ENCODE measurements around the gene CITED1. TPM values are rescaled to one million over a fixed set of nuclear protein-coding genes. Genes with fewer than 3 reads are reported as not detected.

The CITED1 gene
- total and polyA plus RNA-seq, 2 donors (not counting 1 experiment from before 2014, with no cell fraction given), result not detected

DNA sequence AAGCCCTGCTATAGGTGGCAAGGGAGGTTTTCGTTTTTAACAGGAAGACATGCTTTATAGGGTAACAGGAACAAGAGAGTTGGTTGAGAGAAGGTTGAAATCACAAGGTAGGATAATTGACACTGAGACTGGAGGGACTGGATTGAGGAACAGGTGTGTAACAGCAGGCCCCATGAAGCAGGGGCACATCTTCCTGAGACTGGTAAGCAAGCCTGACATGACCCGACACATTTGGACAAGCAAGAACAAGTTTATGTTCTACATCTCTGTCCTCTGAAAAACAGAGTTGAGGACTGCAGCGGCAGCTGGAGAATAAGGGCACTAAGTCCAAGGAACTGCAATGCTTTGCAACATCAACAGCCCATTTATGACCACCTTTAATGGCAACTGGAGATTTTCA, 33.9 kb downstream of the CITED1 start:
- H4K20me1 ChIP-seq (ENCODE audit: control insufficient read depth, insufficient read depth, low read length, poor library complexity, severe bottlenecking), result no peaks in the 10 kb centered on the region

DNA sequence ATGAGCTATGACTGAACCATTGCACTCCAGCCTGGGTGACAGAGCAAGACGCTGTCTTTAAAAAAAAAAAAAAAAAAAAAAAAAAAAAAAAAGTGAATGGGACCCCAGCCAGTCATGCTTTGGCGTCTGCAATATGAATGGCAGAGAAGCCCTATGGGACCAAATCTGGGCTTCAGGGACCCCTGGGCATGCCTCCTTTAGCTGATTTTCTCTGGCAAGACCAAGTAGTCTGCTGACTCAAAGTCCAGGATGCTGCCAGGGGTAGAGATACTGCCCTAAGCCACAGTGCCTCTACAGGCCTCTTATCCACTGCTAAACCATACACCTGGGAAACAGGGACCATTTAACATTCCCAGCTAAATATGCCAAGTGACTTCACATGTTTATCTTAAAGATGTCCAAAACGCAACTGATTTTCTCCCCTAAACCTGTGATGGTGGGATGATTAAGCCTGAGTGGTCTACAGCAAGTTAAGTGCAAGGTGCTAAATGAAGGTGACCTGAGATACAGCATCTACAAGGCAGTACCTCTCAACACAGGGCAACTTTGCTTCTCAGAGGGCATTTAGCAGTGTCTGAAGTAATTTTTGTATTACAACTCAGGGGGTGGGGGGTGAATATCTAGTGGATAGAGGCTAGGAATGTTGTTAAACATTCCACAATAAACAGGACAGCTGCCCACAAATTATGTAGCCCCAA, 34.5 kb downstream of the CITED1 start:
- CTCF ChIA-PET, result no interaction called here

More for the DNA sequence above, 33.9 kb downstream of the CITED1 start:
- ChIA-PET POLR2A (no interaction called here), CTCF (no interaction called here)
- intact Hi-C loops (cut with micrococcal nuclease), result no loop called here
- H3K4me3 Mint-ChIP-seq, result no peak overlapping the region
- TF ChIP-seq, protein P1, sequence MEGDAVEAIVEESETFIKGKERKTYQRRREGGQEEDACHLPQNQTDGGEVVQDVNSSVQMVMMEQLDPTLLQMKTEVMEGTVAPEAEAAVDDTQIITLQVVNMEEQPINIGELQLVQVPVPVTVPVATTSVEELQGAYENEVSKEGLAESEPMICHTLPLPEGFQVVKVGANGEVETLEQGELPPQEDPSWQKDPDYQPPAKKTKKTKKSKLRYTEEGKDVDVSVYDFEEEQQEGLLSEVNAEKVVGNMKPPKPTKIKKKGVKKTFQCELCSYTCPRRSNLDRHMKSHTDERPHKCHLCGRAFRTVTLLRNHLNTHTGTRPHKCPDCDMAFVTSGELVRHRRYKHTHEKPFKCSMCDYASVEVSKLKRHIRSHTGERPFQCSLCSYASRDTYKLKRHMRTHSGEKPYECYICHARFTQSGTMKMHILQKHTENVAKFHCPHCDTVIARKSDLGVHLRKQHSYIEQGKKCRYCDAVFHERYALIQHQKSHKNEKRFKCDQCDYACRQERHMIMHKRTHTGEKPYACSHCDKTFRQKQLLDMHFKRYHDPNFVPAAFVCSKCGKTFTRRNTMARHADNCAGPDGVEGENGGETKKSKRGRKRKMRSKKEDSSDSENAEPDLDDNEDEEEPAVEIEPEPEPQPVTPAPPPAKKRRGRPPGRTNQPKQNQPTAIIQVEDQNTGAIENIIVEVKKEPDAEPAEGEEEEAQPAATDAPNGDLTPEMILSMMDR (IDR thresholded peaks at IDR 0.05), result no peak
- TF ChIP-seq EZH2 (IDR thresholded peaks at IDR 0.05; ENCODE audit: borderline replicate concordance, insufficient read depth, low read depth, low read length, poor library complexity, severe bottlenecking), result no peak
- 43% methylated on average over 1 of the region's 3 CpGs for WGBS (ENCODE audit: insufficient coverage)
- H3K4me1 ChIP-seq (ENCODE audit: control insufficient read depth in 2 of 2, insufficient read depth in 2 of 2, low read length in 2 of 2), result peaks cover 12 to 16% of the 10 kb centered on the region in 2 donors
- peaks cover 0 to 41% of the 10 kb centered on the region in 2 experiments for H3K36me3 ChIP-seq (replicated peaks in 1 of 2; ENCODE audit: control extremely low read depth in 1 of 2, control insufficient read depth in 1 of 2, extremely low read depth in 1 of 2, insufficient read depth in 2 of 2, low read length in 1 of 2)
- no peak overlapping the region for H3K27ac ChIP-seq (ENCODE audit: low read length in 2 of 2)
- H3K9me3 ChIP-seq (ENCODE audit: control extremely low read depth in 1 of 3, control insufficient read depth in 2 of 3, insufficient read depth in 1 of 3, low read length in 2 of 3), result no peaks in the 10 kb centered on the region
- no peaks in the 10 kb centered on the region for H3K27me3 Mint-ChIP-seq
- no peaks in the 10 kb centered on the region for H3K9me3 Mint-ChIP-seq (ENCODE audit: insufficient read depth)
- H3K4me3 ChIP-seq (ENCODE audit: control extremely low read depth in 1 of 5, extremely low read depth in 1 of 5, insufficient read depth in 1 of 5, low read depth in 2 of 5, low read length in 4 of 5), result no peak overlapping the region
- H3K27me3 ChIP-seq (replicated peaks in 1 of 4; ENCODE audit: control extremely low read depth in 1 of 4, control insufficient read depth in 3 of 4, insufficient read depth in 4 of 4, low read length in 3 of 4), result no peaks in the 10 kb centered on the region
- no peak overlapping the region for H3K9ac ChIP-seq (ENCODE audit: low read length)
- peaks cover 27% of the 10 kb centered on the region for H3K4me1 Mint-ChIP-seq
- ATAC-seq (ENCODE audit: low read depth), result no peak
- peaks cover 6% of the 10 kb centered on the region for H3K79me2 ChIP-seq (ENCODE audit: control insufficient read depth, insufficient read depth, low read length)
- no peak overlapping the region for H3K4me2 ChIP-seq (replicated peaks; ENCODE audit: low read depth, low read length, poor library complexity, severe bottlenecking)
- DNase-seq, result no peak
- no peak overlapping the region for H3K27ac Mint-ChIP-seq
- no peak overlapping the region for H2AFZ ChIP-seq (ENCODE audit: insufficient read depth, low read depth, low read length, poor library complexity, severe bottlenecking)

More for the DNA sequence above, 34.5 kb downstream of the CITED1 start:
- 71% methylated on average over 1 of the region's 3 CpGs for WGBS (ENCODE audit: insufficient coverage)
- Histone ChIP-seq H4K20me1 (ENCODE audit: control insufficient read depth, insufficient read depth, low read length, poor library complexity, severe bottlenecking) (no peaks in the 10 kb centered on the region), H3K36me3 (replicated peaks in 1 of 2; ENCODE audit: control extremely low read depth in 1 of 2, control insufficient read depth in 1 of 2, extremely low read depth in 1 of 2, insufficient read depth in 2 of 2, low read length in 1 of 2) (peaks cover 0 to 41% of the 10 kb centered on the region in 2 experiments), H3K4me3 (ENCODE audit: control extremely low read depth in 1 of 5, extremely low read depth in 1 of 5, insufficient read depth in 1 of 5, low read depth in 2 of 5, low read length in 4 of 5) (no peak overlapping the region), H3K27me3 (replicated peaks in 1 of 4; ENCODE audit: control extremely low read depth in 1 of 4, control insufficient read depth in 3 of 4, insufficient read depth in 4 of 4, low read length in 3 of 4) (no peaks in the 10 kb centered on the region), H2AFZ (ENCODE audit: insufficient read depth, low read depth, low read length, poor library complexity, severe bottlenecking) (no peak overlapping the region), H3K4me2 (replicated peaks; ENCODE audit: low read depth, low read length, poor library complexity, severe bottlenecking) (no peak overlapping the region), H3K4me1 (ENCODE audit: control insufficient read depth in 2 of 2, insufficient read depth in 2 of 2, low read length in 2 of 2) (peaks cover 12 to 14% of the 10 kb centered on the region in 2 donors), H3K9me3 (ENCODE audit: control extremely low read depth in 1 of 3, control insufficient read depth in 2 of 3, insufficient read depth in 1 of 3, low read length in 2 of 3) (no peaks in the 10 kb centered on the region), H3K9ac (ENCODE audit: low read length) (no peak overlapping the region), H3K79me2 (ENCODE audit: control insufficient read depth, insufficient read depth, low read length) (peaks cover 6% of the 10 kb centered on the region), H3K27ac (ENCODE audit: low read length in 2 of 2) (no peak overlapping the region)
- Mint-ChIP-seq H3K27me3 (no peaks in the 10 kb centered on the region), H3K4me3 (no peak overlapping the region), H3K4me1 (peaks cover 27% of the 10 kb centered on the region), H3K27ac (no peak overlapping the region), H3K9me3 (ENCODE audit: insufficient read depth) (no peaks in the 10 kb centered on the region)
- no peak for TF ChIP-seq EZH2 (IDR thresholded peaks at IDR 0.05; ENCODE audit: borderline replicate concordance, insufficient read depth, low read depth, low read length, poor library complexity, severe bottlenecking)
- TF ChIP-seq, protein P1 (IDR thresholded peaks at IDR 0.05), result no peak
- intact Hi-C loops (cut with micrococcal nuclease), result no loop called here
- POLR2A ChIA-PET, result no interaction called here
- no peak for ATAC-seq (ENCODE audit: low read depth)
- no peak for DNase-seq
